B cell (primary cell): ENCODE results near the gene TIPIN. TPM values are rescaled to one million over a fixed set of nuclear protein-coding genes. Genes with fewer than 3 reads are reported as not detected.
A peak's percentile ranks its signal among the peaks of the same experiment; 100 is the strongest.

Source experiments
- ATAC-seq: fragments of 200-7000 bp; cut with Tn5 transposase; one replicate; pipeline ENCODE4 v1.10.0; 2021; ENCODE audit warnings: low read depth, mild to moderate bottlenecking, moderate number of reproducible peaks, moderate library complexity
- CTCF ChIA-PET: fragments of 350-600 bp; sonication (Branson Sonifier 250); formaldehyde crosslinking; loops from one replicate; lab custom pipeline; 2021; ENCODE audit warnings: antibody characterized with exemption, inconsistent platforms; lab: Charles Lee
- POLR2A ChIA-PET: fragments of 350-600 bp; sonication (Branson Sonifier 250); formaldehyde crosslinking; loops from one replicate; lab custom pipeline; 2021; ENCODE audit warnings: antibody characterized with exemption; lab: Charles Lee
- DNase-seq: peaks from one replicate; pipeline ENCODE4 v3.0.0; 2013
- H2AFZ ChIP-seq: 2 replicates; pipeline ENCODE4 v1.6.1; 2012; ENCODE audit warnings: mild to moderate bottlenecking, low read depth, low read length; ENCODE audit not compliant: insufficient read depth, poor library complexity, severe bottlenecking
- H3K27ac ChIP-seq, 2 donors: 1 replicate in 1 of 2; 2 replicates in 1 of 2; pipeline ENCODE4 v1.5.1; 2012 to 2013; ENCODE audit warnings: low read length in 2 of 2, mild to moderate bottlenecking in 2 of 2, moderate library complexity in 1 of 2
- H3K27me3 ChIP-seq, 4 experiments: fragments of 200-600 bp in 1 of 4; sonication (generic) in 1 of 4; replicated peaks in 1 of 4; 1 replicate in 2 of 4; 2 replicates in 2 of 4; pipeline versions ENCODE4 v1.6.1 to v1.7.0; 2013 to 2016; ENCODE audit warnings: low read length in 3 of 4, mild to moderate bottlenecking in 2 of 4, mixed read lengths in 1 of 4, moderate library complexity in 1 of 4; ENCODE audit not compliant: insufficient read depth in 4 of 4, control insufficient read depth in 3 of 4; ENCODE audit errors: control extremely low read depth in 1 of 4
- H3K36me3 ChIP-seq, 2 experiments: replicated peaks in 1 of 2; 1 replicate in 1 of 2; 2 replicates in 1 of 2; pipeline versions ENCODE4 v1.6.1 to v1.7.1; 2013; ENCODE audit warnings: low read length in 1 of 2; ENCODE audit not compliant: insufficient read depth in 2 of 2, control insufficient read depth in 1 of 2; ENCODE audit errors: control extremely low read depth in 1 of 2, extremely low read depth in 1 of 2
- H3K4me1 ChIP-seq, 2 donors: fragments of 200-600 bp in 1 of 2; sonication (generic) in 1 of 2; 1 replicate in 1 of 2; 2 replicates in 1 of 2; pipeline versions ENCODE4 v1.5.1 to v1.6.1; 2013 to 2017; ENCODE audit warnings: low read length in 2 of 2; ENCODE audit not compliant: control insufficient read depth in 2 of 2, insufficient read depth in 2 of 2
- H3K4me2 ChIP-seq: replicated peaks from 2 replicates; pipeline ENCODE3; 2012; ENCODE audit warnings: mild to moderate bottlenecking, low read depth, low read length; ENCODE audit not compliant: poor library complexity, severe bottlenecking
- H3K4me3 ChIP-seq, 5 experiments: fragments of 200-600 bp in 1 of 5; sonication (generic) in 1 of 5; 1 replicate in 3 of 5; 2 replicates in 2 of 5; pipeline versions ENCODE4 v1.5.1 to v1.7.0; 2011 to 2016; ENCODE audit warnings: low read length in 4 of 5, mild to moderate bottlenecking in 4 of 5, low read depth in 2 of 5, control low read depth in 1 of 5, moderate library complexity in 1 of 5; ENCODE audit not compliant: insufficient read depth in 1 of 5; ENCODE audit errors: control extremely low read depth in 1 of 5, extremely low read depth in 1 of 5
- H3K79me2 ChIP-seq: fragments of 200-600 bp; sonication (generic); one replicate; pipeline ENCODE4 v1.6.0; 2016; ENCODE audit warnings: low read length; ENCODE audit not compliant: control insufficient read depth, insufficient read depth
- H3K9ac ChIP-seq: fragments of 200-600 bp; sonication (generic); 2 replicates; pipeline ENCODE4 v1.6.1; 2017; ENCODE audit warnings: mild to moderate bottlenecking, low read length, moderate library complexity
- H3K9me3 ChIP-seq, 3 donors: one replicate each; pipeline versions ENCODE4 v1.6.1 to v1.7.1; 2013; ENCODE audit warnings: low read length in 2 of 3; ENCODE audit not compliant: control insufficient read depth in 2 of 3, insufficient read depth in 1 of 3; ENCODE audit errors: control extremely low read depth in 1 of 3
- H4K20me1 ChIP-seq: 2 replicates; pipeline ENCODE4 v1.6.0; 2012; ENCODE audit warnings: mild to moderate bottlenecking, low read length; ENCODE audit not compliant: insufficient read depth, control insufficient read depth, poor library complexity, severe bottlenecking
- H3K27ac Mint-ChIP-seq: one replicate; pipeline ENCODE4 v1.8.0; 2021; ENCODE audit warnings: mixed read lengths
- H3K27me3 Mint-ChIP-seq: one replicate; pipeline ENCODE4 v1.8.0; 2021; ENCODE audit warnings: mixed read lengths
- H3K4me1 Mint-ChIP-seq: one replicate; pipeline ENCODE4 v1.8.0; 2021; ENCODE audit warnings: mixed read lengths
- H3K4me3 Mint-ChIP-seq: one replicate; pipeline ENCODE4 v1.8.0; 2021; ENCODE audit warnings: mixed read lengths
- H3K9me3 Mint-ChIP-seq: one replicate; pipeline ENCODE4 v1.8.0; 2022; ENCODE audit warnings: mixed read lengths; ENCODE audit not compliant: insufficient read depth
- EZH2 ChIP-seq: IDR thresholded peaks from 2 replicates; pipeline ENCODE4 v1.6.1; 2012; ENCODE audit warnings: borderline replicate concordance, low read depth, mild to moderate bottlenecking, moderate library complexity, low read length; ENCODE audit not compliant: insufficient read depth, poor library complexity, severe bottlenecking
- WGBS: methylation state at CpG from one replicate; pipeline ENCODE4 v1.1.5; 2013; ENCODE audit warnings: missing lambda C conversion rate; ENCODE audit not compliant: insufficient coverage; 5-methylcytosine and 5-hydroxymethylcytosine counted together
- intact Hi-C: fragments of 100-400 bp; cut with micrococcal nuclease; formaldehyde crosslinking; loops from one replicate; pipeline ENCODE4 v1.10.0; 2022
- polyA plus RNA-seq: library from polyadenylated mRNA; depleted of rRNA; stranded (reverse); fragments of >200 nt; gene quantifications from 2 replicates; pipeline ENCODE4 v1.2.3, GENCODE V29; 2012
- total RNA-seq, 2 donors: library from RNA; stranded (reverse); fragments of 120-200 nt in 1 of 2; gene quantifications; 1 replicate in 1 of 2; 2 replicates in 1 of 2; pipeline versions ENCODE4 v1.2.3 to v1.2.4, GENCODE V29; 2013 to 2022
- TF ChIP-seq, protein P1 (sequence below): fragments of 200-600 bp; IDR thresholded peaks from one replicate; pipeline ENCODE4 v1.8.0; 2022; ENCODE audit warnings: antibody characterized with exemption, mild to moderate bottlenecking

Gene TIPIN
- total and polyA plus RNA-seq, 2 donors (not counting 1 experiment from before 2014, with no cell fraction given) = 4.1 to 8.8 TPM

DNA sequence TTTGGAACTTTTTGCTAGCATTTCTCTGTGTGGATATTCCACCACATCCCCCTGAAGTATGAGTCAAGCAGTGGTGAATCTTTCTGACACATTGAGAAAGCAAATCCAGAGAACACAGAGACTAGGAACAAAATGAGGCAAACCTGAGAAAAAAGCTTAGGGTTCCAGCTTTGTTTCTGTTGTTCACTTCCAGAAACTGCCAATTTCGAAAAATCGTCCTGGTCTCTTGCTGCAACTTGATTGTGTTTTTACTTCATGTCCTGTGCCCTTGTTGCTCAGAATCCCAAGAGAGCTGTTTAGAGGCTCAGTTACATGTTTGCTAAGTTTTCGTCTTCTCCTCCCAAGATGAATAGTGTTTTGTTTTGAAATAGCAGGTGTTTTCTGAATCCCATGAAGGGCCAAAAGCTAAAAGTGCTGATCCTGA lies 43.9 kb upstream of the TIPIN start:
- Mint-ChIP-seq H3K4me1 (peaks cover 51% of the 10 kb centered on the region), H3K4me3 (no peak overlapping the region), H3K27me3 (no peaks in the 10 kb centered on the region), H3K27ac (no peak overlapping the region), H3K9me3 (no peaks in the 10 kb centered on the region)
- H3K4me3 ChIP-seq = no peak overlapping the region
- ATAC-seq (no peak), DNase-seq (no peak)
- H3K9ac ChIP-seq = peak overlapping the region; percentile 4
- intact Hi-C loops = loop anchor here (10.0 kb wide), 1 partner anchor 54 kb away; no protein-coding TSS in a partner anchor
- CTCF ChIA-PET = interaction anchor here (1.7 to 2.4 kb wide), 2 partner anchors 10 to 13 kb away, joined by 4 to 7 read pairs; no protein-coding TSS in a partner anchor
- TF ChIP-seq, protein P1, sequence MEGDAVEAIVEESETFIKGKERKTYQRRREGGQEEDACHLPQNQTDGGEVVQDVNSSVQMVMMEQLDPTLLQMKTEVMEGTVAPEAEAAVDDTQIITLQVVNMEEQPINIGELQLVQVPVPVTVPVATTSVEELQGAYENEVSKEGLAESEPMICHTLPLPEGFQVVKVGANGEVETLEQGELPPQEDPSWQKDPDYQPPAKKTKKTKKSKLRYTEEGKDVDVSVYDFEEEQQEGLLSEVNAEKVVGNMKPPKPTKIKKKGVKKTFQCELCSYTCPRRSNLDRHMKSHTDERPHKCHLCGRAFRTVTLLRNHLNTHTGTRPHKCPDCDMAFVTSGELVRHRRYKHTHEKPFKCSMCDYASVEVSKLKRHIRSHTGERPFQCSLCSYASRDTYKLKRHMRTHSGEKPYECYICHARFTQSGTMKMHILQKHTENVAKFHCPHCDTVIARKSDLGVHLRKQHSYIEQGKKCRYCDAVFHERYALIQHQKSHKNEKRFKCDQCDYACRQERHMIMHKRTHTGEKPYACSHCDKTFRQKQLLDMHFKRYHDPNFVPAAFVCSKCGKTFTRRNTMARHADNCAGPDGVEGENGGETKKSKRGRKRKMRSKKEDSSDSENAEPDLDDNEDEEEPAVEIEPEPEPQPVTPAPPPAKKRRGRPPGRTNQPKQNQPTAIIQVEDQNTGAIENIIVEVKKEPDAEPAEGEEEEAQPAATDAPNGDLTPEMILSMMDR = no peak
- TF ChIP-seq EZH2 = no peak
- no peak overlapping the region for H2AFZ ChIP-seq
- no peak overlapping the region for H3K27ac ChIP-seq
- H4K20me1 ChIP-seq = peaks cover 83% of the 10 kb centered on the region
- no peaks in the 10 kb centered on the region for H3K9me3 ChIP-seq
- H3K79me2 ChIP-seq = peaks cover 99% of the 10 kb centered on the region
- WGBS = 28% methylated on average over 2 of the region's 3 CpGs
- H3K4me2 ChIP-seq = peak overlapping the region; percentile 64
- peaks cover 0 to 6% of the 10 kb centered on the region in 2 experiments for H3K36me3 ChIP-seq
- H3K4me1 ChIP-seq = peaks cover 36 to 46% of the 10 kb centered on the region in 2 donors
- POLR2A ChIA-PET = no interaction called here
- no peaks in the 10 kb centered on the region for H3K27me3 ChIP-seq

DNA sequence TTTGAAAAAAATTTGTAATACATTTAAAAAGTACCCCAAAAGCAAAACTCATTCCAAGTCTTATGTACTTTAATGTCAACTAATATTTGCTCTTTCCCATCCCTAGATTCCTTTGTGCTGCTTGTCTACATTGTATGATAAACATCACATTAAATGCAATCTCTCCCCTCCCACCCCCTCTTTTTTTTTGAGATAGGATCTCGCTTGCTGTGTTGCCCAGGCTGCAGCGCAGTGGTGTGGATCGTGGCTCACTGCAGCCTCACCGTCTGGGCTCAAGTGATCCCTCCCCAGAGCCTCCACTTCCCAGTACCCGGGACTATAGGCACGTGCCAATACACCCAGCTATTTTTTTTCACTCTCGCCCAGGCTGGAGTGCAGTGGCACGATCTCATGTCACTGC lies 42.8 kb upstream of the TIPIN start:
- Mint-ChIP-seq H3K9me3 (no peaks in the 10 kb centered on the region), H3K27ac (no peak overlapping the region), H3K27me3 (no peaks in the 10 kb centered on the region), H3K4me3 (no peak overlapping the region), H3K4me1 (peaks cover 52% of the 10 kb centered on the region)
- H3K9ac ChIP-seq = no peak overlapping the region
- ChIA-PET POLR2A (no interaction called here), CTCF (no interaction called here)
- no peak overlapping the region for H3K27ac ChIP-seq
- H3K9me3 ChIP-seq = no peaks in the 10 kb centered on the region
- DNase-seq (no peak), ATAC-seq (no peak)
- peaks cover 28 to 42% of the 10 kb centered on the region in 2 donors for H3K4me1 ChIP-seq
- 95% methylated on average over 7 of the region's 8 CpGs for WGBS
- intact Hi-C loops = no loop called here
- H3K36me3 ChIP-seq = peaks cover 0 to 6% of the 10 kb centered on the region in 2 experiments
- H3K79me2 ChIP-seq = peaks cover 98% of the 10 kb centered on the region
- no peak overlapping the region for H3K4me3 ChIP-seq
- TF ChIP-seq, protein P1 = no peak
- TF ChIP-seq EZH2 = no peak
- H4K20me1 ChIP-seq = peaks cover 83% of the 10 kb centered on the region
- H3K4me2 ChIP-seq = no peak overlapping the region
- H2AFZ ChIP-seq = no peak overlapping the region
- no peaks in the 10 kb centered on the region for H3K27me3 ChIP-seq
